Ishikawa (cell line): Measurements from ENCODE around the gene PRKCB.

ENCODE experiments used
- CEBPB ChIP-seq: IDR thresholded peaks from 2 replicates; pipeline ENCODE4 v1.6.1; 2012
- CREB1 ChIP-seq: IDR thresholded peaks from 2 replicates; pipeline ENCODE4 v1.6.1; 2012; ENCODE audit warnings: low read depth
- EGR1 ChIP-seq: IDR thresholded peaks from 2 replicates; pipeline ENCODE4 v1.6.1; 2012
- EP300 ChIP-seq: IDR thresholded peaks from 2 replicates; pipeline ENCODE4 v1.6.1; 2012; ENCODE audit warnings: borderline replicate concordance
- FOXM1 ChIP-seq: IDR thresholded peaks from 2 replicates; pipeline ENCODE4 v1.6.1; 2012; ENCODE audit warnings: low read depth, borderline replicate concordance
- MAX ChIP-seq: IDR thresholded peaks from 2 replicates; pipeline ENCODE4 v1.6.1; 2012
- NFIC ChIP-seq: IDR thresholded peaks from 2 replicates; pipeline ENCODE4 v1.6.1; 2012
- RAD21 ChIP-seq: IDR thresholded peaks from 2 replicates; pipeline ENCODE4 v1.6.1; 2012; ENCODE audit warnings: low read depth
- REST ChIP-seq: IDR thresholded peaks from 2 replicates; pipeline ENCODE4 v1.6.1; 2012; ENCODE audit warnings: low read depth, mild to moderate bottlenecking
- TAF1 ChIP-seq: IDR thresholded peaks from 2 replicates; pipeline ENCODE4 v1.6.1; 2012; ENCODE audit warnings: low read depth, mild to moderate bottlenecking
- TCF12 ChIP-seq: IDR thresholded peaks from 2 replicates; pipeline ENCODE4 v1.6.1; 2012; ENCODE audit warnings: low read depth
- TEAD4 ChIP-seq: IDR thresholded peaks from 2 replicates; pipeline ENCODE4 v1.6.1; 2012
- USF1 ChIP-seq: IDR thresholded peaks from 2 replicates; pipeline ENCODE4 v1.6.1; 2012
- YY1 ChIP-seq: IDR thresholded peaks from 2 replicates; pipeline ENCODE4 v1.6.1; 2012; ENCODE audit warnings: low read depth
- ZBTB7A ChIP-seq: IDR thresholded peaks from 2 replicates; pipeline ENCODE4 v1.6.1; 2012; ENCODE audit warnings: low read depth

PRKCB gene

GRCh38 chr16:23949630-23950290 is 114.0 kb downstream of the PRKCB start:
- no peak for TF ChIP-seq EP300
- TF ChIP-seq CEBPB, result no peak
- no peak for TF ChIP-seq USF1
- no peak for TF ChIP-seq RAD21
- no peak for TF ChIP-seq MAX
- no peak for TF ChIP-seq TAF1
- TF ChIP-seq ZBTB7A, result no peak
- no peak for TF ChIP-seq NFIC
- no peak for TF ChIP-seq REST
- TF ChIP-seq CREB1, result no peak
- no peak for TF ChIP-seq TCF12
- no peak for TF ChIP-seq FOXM1
- no peak for TF ChIP-seq YY1
- no peak for TF ChIP-seq TEAD4
- no peak for TF ChIP-seq EGR1

GRCh38 chr16:23950291-23950894 is 114.6 kb downstream of the PRKCB start:
- TF ChIP-seq REST (no peak), NFIC (no peak), CEBPB (no peak), MAX (no peak), CREB1 (no peak), EP300 (no peak), TEAD4 (no peak), TCF12 (no peak), RAD21 (no peak)

GRCh38 chr16:23950898-23951297 is 115.1 kb downstream of the PRKCB start:
- TF ChIP-seq ZBTB7A, result no peak
- no peak for TF ChIP-seq EP300
- no peak for TF ChIP-seq CREB1
- no peak for TF ChIP-seq USF1
- TF ChIP-seq TEAD4, result no peak
- no peak for TF ChIP-seq CEBPB
- no peak for TF ChIP-seq YY1
- TF ChIP-seq TAF1, result no peak
- TF ChIP-seq RAD21, result no peak
- no peak for TF ChIP-seq TCF12
- no peak for TF ChIP-seq FOXM1
- no peak for TF ChIP-seq EGR1

GRCh38 chr16:23952128-23952970 is 116.6 kb downstream of the PRKCB start:
- TF ChIP-seq FOXM1 (no peak), TAF1 (no peak), TEAD4 (no peak), MAX (no peak), USF1 (no peak), NFIC (no peak), ZBTB7A (no peak)

GRCh38 chr16:23952971-23953300 is 117.2 kb downstream of the PRKCB start:
- TF ChIP-seq TAF1 (no peak), CEBPB (no peak), USF1 (no peak), ZBTB7A (no peak), MAX (no peak), TCF12 (no peak), RAD21 (no peak), CREB1 (no peak)
